Measurements from ENCODE around the gene PTPRB. TPM values are rescaled to one million over a fixed set of nuclear protein-coding genes. Genes with fewer than 3 reads are reported as not detected.

Gene PTPRB
- total RNA-seq, 2 donors from 2014 or later: 0.22 TPM; not detected in 1

GRCh38 chr12:70683976-70684375, 46.7 kb upstream of the PTPRB start:
- Histone ChIP-seq H3K36me3 (ENCODE audit: control insufficient read depth, insufficient read depth, low read length) (no peaks in the 10 kb centered on the region), H3K27ac (ENCODE audit: low read depth, low read length) (no peak overlapping the region), H3K27me3 (ENCODE audit: control insufficient read depth, insufficient read depth, low read length, poor library complexity, severe bottlenecking) (no peaks in the 10 kb centered on the region), H3K9me3 (ENCODE audit: control insufficient read depth, low read length) (no peaks in the 10 kb centered on the region), H3K4me1 (ENCODE audit: control insufficient read depth, insufficient read depth, low read length) (no peaks in the 10 kb centered on the region), H3K9ac (ENCODE audit: extremely low read depth, low read length, poor library complexity, severe bottlenecking) (no peak overlapping the region), H3K4me3 (ENCODE audit: low read length) (no peak overlapping the region)
- TF ChIP-seq CTCF (conservative IDR thresholded peaks at IDR 0.05): no peak
- Mint-ChIP-seq H3K36me3 (ENCODE audit: low read depth) (no peaks in the 10 kb centered on the region), H3K27ac (no peak overlapping the region), H3K9me3 (no peaks in the 10 kb centered on the region), H3K4me3 (no peak overlapping the region), H3K4me1 (peaks cover 4% of the 10 kb centered on the region), H3K27me3 (ENCODE audit: insufficient read depth) (no peaks in the 10 kb centered on the region)
- WGBS, 2 experiments (ENCODE audit: insufficient coverage in 1 of 2, insufficient read length in 1 of 2): 91 to 92% methylated on average over 2 to 3 of the region's 3 CpGs
- DNase-seq: no peak

GRCh38 chr12:70671698-70672097, 34.5 kb upstream of the PTPRB start:
- Mint-ChIP-seq H3K4me3 (no peak overlapping the region), H3K27ac (no peak overlapping the region), H3K4me1 (no peaks in the 10 kb centered on the region), H3K9me3 (no peaks in the 10 kb centered on the region), H3K27me3 (ENCODE audit: insufficient read depth) (no peaks in the 10 kb centered on the region), H3K36me3 (ENCODE audit: low read depth) (no peaks in the 10 kb centered on the region)
- no peaks in the 10 kb centered on the region for H3K27me3 ChIP-seq (ENCODE audit: control insufficient read depth, insufficient read depth, low read length, poor library complexity, severe bottlenecking)
- no peaks in the 10 kb centered on the region for H3K36me3 ChIP-seq (ENCODE audit: control insufficient read depth, insufficient read depth, low read length)
- H3K9me3 ChIP-seq (ENCODE audit: control insufficient read depth, low read length): no peaks in the 10 kb centered on the region
- H3K4me3 ChIP-seq (ENCODE audit: low read length): no peak overlapping the region
- H3K27ac ChIP-seq (ENCODE audit: low read depth, low read length): no peak overlapping the region
- H3K4me1 ChIP-seq (ENCODE audit: control insufficient read depth, insufficient read depth, low read length): no peaks in the 10 kb centered on the region
- DNase-seq: no peak
- H3K9ac ChIP-seq (ENCODE audit: extremely low read depth, low read length, poor library complexity, severe bottlenecking): no peak overlapping the region
- 91 to 100% methylated on average over 4 to 5 of the region's 5 CpGs for WGBS, 2 experiments (ENCODE audit: insufficient coverage in 1 of 2, insufficient read length in 1 of 2)
- TF ChIP-seq CTCF (conservative IDR thresholded peaks at IDR 0.05): no peak

- no peak overlapping the region for H3K27ac Mint-ChIP-seq
- TF ChIP-seq CTCF (conservative IDR thresholded peaks at IDR 0.05): no peak
- 100% methylated on average over 2 of the region's 3 CpGs; no CpG with 5 or more reads in 1 of the 2 experiments for WGBS, 2 experiments (ENCODE audit: insufficient coverage in 1 of 2, insufficient read length in 1 of 2)
- H3K36me3 Mint-ChIP-seq (ENCODE audit: low read depth): no peaks in the 10 kb centered on the region
- H3K27me3 Mint-ChIP-seq (ENCODE audit: insufficient read depth): no peaks in the 10 kb centered on the region
- Histone ChIP-seq H3K9me3 (ENCODE audit: control insufficient read depth, low read length) (no peaks in the 10 kb centered on the region), H3K27ac (ENCODE audit: low read depth, low read length) (no peak overlapping the region), H3K9ac (ENCODE audit: extremely low read depth, low read length, poor library complexity, severe bottlenecking) (no peak overlapping the region), H3K27me3 (ENCODE audit: control insufficient read depth, insufficient read depth, low read length, poor library complexity, severe bottlenecking) (no peaks in the 10 kb centered on the region), H3K4me3 (ENCODE audit: low read length) (no peak overlapping the region), H3K4me1 (ENCODE audit: control insufficient read depth, insufficient read depth, low read length) (no peaks in the 10 kb centered on the region), H3K36me3 (ENCODE audit: control insufficient read depth, insufficient read depth, low read length) (no peaks in the 10 kb centered on the region)
- H3K4me1 Mint-ChIP-seq: no peaks in the 10 kb centered on the region
- no peak overlapping the region for H3K4me3 Mint-ChIP-seq
- H3K9me3 Mint-ChIP-seq: no peaks in the 10 kb centered on the region
- no peak for DNase-seq
Measured at GRCh38 chr12:70670948-70671347, 33.7 kb upstream of the PTPRB start.
